ENCODE data around the gene BNIP5.

DNA sequence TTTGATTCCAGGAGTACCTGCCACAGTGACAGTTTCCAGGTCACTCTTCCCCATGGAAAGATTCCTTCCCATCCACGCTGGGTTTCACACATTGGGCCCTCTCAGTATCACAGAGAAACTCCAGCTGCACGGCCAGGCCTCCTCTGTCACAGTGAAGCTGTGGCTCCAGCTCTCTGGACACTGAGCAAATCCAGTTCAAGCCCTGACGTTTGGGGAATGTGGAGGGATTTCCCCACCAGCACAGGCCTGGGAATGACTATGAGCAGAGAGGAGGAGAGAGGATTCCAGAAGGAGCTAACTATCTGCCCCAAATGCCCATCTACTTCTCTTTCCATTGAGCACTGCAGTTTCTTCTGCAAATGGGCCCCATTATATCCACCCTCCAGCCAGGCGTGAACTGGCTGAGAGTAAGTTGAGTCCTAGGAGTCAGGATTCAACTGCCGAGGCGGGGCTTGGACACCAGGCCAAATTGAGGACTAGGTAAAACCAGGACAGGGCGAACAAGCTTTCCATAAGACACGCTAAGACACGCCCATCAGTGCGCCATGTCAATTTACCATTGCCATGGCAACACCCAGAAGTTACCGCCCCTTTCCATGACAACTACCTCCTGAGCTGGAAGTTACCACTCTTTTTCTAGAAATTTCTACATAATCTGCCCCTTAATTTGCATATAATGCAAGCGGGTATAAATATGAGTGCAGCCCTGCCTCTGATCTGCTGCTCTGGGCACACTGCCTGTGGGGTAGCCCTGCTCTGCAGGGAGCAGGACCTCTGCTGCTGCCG lies 9.2 kb upstream of the BNIP5 start:
- TF ChIP-seq POLR2AphosphoS5 (IDR thresholded peaks at IDR 0.05; ENCODE audit: borderline replicate concordance, low read depth, low read length) (no peak), EZH2 (IDR thresholded peaks at IDR 0.05) (no peak), FOXP2 (optimal IDR thresholded peaks at IDR 0.05; ENCODE audit: control extremely low read depth, extremely low read length, insufficient read depth) (no peak)
